Panc1 (cell line): Measurements from ENCODE around the gene ZCWPW2. TPM values are rescaled to one million over a fixed set of nuclear protein-coding genes. Genes with fewer than 3 reads are reported as not detected.

ENCODE experiments used
- ATAC-seq: fragments of 200-7000 bp; cut with Tn5 transposase; 2 replicates; pipeline ENCODE4 v1.9.1; 2020; ENCODE audit warnings: mild to moderate bottlenecking, moderate library complexity
- BruUV-seq: library from RNA; stranded (reverse); fragments of 400-500 nt; replicated peaks from 2 replicates; lab custom pipeline; 2021; lab: Mats Ljungman, UMichigan
- CTCF ChIA-PET: fragments of 300-600 bp; sonication (Branson Sonifier 250); formaldehyde crosslinking; loops from one replicate; lab custom pipeline; 2022; ENCODE audit warnings: antibody characterized with exemption; lab: Charles Lee
- POLR2A ChIA-PET: fragments of 300-600 bp; sonication (Branson Sonifier 250); formaldehyde crosslinking; loops from one replicate; lab custom pipeline; 2022; ENCODE audit warnings: antibody characterized with exemption; lab: Charles Lee
- DNase-seq: peaks from one replicate; pipeline ENCODE4 v3.0.0-alpha.2; 2010; ENCODE audit warnings: low read depth, low spot score
- H3K27ac ChIP-seq: 2 replicates; pipeline ENCODE4 v1.5.1; 2011; ENCODE audit warnings: mild to moderate bottlenecking, low read length, inconsistent platforms
- H3K27me3 ChIP-seq: fragments of 200-500 bp; sonication (Bioruptor generic); 2 replicates; pipeline ENCODE4 v1.6.0; 2014; ENCODE audit warnings: low read length, inconsistent platforms; ENCODE audit not compliant: control insufficient read depth, insufficient read depth
- H3K36me3 ChIP-seq: fragments of 200-500 bp; sonication (Bioruptor generic); 2 replicates; pipeline ENCODE4 v1.5.1; 2014; ENCODE audit warnings: inconsistent platforms, mild to moderate bottlenecking, low read length, moderate library complexity; ENCODE audit not compliant: control insufficient read depth, insufficient read depth
- H3K4me1 ChIP-seq: 2 replicates; pipeline ENCODE4 v1.5.1; 2011; ENCODE audit warnings: inconsistent platforms, mild to moderate bottlenecking, low read length, moderate library complexity; ENCODE audit not compliant: control insufficient read depth, insufficient read depth
- H3K4me3 ChIP-seq, 2 experiments: 2 replicates each; pipeline ENCODE4 v1.5.1; 2011 to 2012; ENCODE audit warnings: low read depth in 2 of 2, low read length in 2 of 2, mild to moderate bottlenecking in 2 of 2, inconsistent platforms in 1 of 2, moderate library complexity in 1 of 2
- H3K9me3 ChIP-seq: fragments of 200-500 bp; sonication (Bioruptor generic); 2 replicates; pipeline ENCODE4 v1.5.1; 2014; ENCODE audit warnings: low read depth, mild to moderate bottlenecking, inconsistent platforms, low read length, moderate library complexity; ENCODE audit not compliant: control insufficient read depth, insufficient read depth
- CTCF ChIP-seq: fragments of 450-650 bp; IDR thresholded peaks from 2 replicates; pipeline ENCODE4 v1.5.1; 2017; ENCODE audit warnings: mild to moderate bottlenecking
- POLR2AphosphoS5 ChIP-seq: IDR thresholded peaks from 2 replicates; pipeline ENCODE4 v1.6.1; 2012; ENCODE audit warnings: mild to moderate bottlenecking, low read depth, low read length, moderate library complexity
- REST ChIP-seq, 2 experiments: IDR thresholded peaks; 2 replicates each; pipeline ENCODE4 v1.6.1; 2011 to 2012; ENCODE audit warnings: low read depth in 2 of 2, control low read depth in 1 of 2, low read length in 1 of 2, mild to moderate bottlenecking in 1 of 2, moderate library complexity in 1 of 2; ENCODE audit not compliant: insufficient read depth in 1 of 2
- SIN3A ChIP-seq: IDR thresholded peaks from 2 replicates; pipeline ENCODE4 v1.6.1; 2012; ENCODE audit warnings: low read depth, mild to moderate bottlenecking, low read length, moderate library complexity, borderline replicate concordance; ENCODE audit not compliant: insufficient read depth
- TCF7L2 ChIP-seq: IDR thresholded peaks from 2 replicates; pipeline ENCODE4 v1.6.1; 2011; ENCODE audit warnings: mild to moderate bottlenecking, low read depth, low read length, inconsistent platforms
- in situ Hi-C: cut with HindIII; loops from 2 replicates; pipeline ENCODE4 v1.10.0; 2016; ENCODE audit warnings: low sequenced_read_pairs, low pct_unique_long_range_greater_than_20kb
- intact Hi-C: fragments of 100-400 bp; cut with micrococcal nuclease; formaldehyde crosslinking; loops from one replicate; pipeline ENCODE4 v1.10.0; 2022; ENCODE audit not compliant: unreplicated experiment
- total RNA-seq: library from RNA; stranded (reverse); gene quantifications from one replicate; pipeline ENCODE4 v1.2.1, GENCODE V29; 2021; ENCODE audit not compliant: unreplicated experiment

ZCWPW2 gene
- total RNA-seq, 1 experiment from 2014 or later: 0.82 TPM

- no peaks in the 10 kb centered on the region for H3K4me1 ChIP-seq
Measured at GRCh38 chr3:28542351-28542750, 193.8 kb downstream of the ZCWPW2 start.

GRCh38 chr3:28544236-28544635 is 195.7 kb downstream of the ZCWPW2 start:
- Histone ChIP-seq H3K36me3 (no peaks in the 10 kb centered on the region), H3K27ac (no peak overlapping the region), H3K4me3 (no peak overlapping the region), H3K9me3 (no peaks in the 10 kb centered on the region), H3K27me3 (no peaks in the 10 kb centered on the region), H3K4me1 (no peaks in the 10 kb centered on the region)
- TF ChIP-seq SIN3A (no peak), CTCF (no peak), TCF7L2 (no peak), REST (IDR thresholded peaks at IDR 0.05; ENCODE audit: insufficient read depth in 1 of 2, low read depth in 2 of 2, low read length in 1 of 2) (no peak), POLR2AphosphoS5 (no peak)
- DNase-seq (no peak), ATAC-seq (no peak)
- BruUV-seq: no TSS peak
- intact Hi-C loops: no loop called here
- ChIA-PET CTCF (no interaction called here), POLR2A (no interaction called here)
- in situ Hi-C loops: no loop called here

More at GRCh38 chr3:28542351-28542750, 193.8 kb downstream of the ZCWPW2 start:
- TF ChIP-seq SIN3A (no peak), REST (IDR thresholded peaks at IDR 0.05; ENCODE audit: insufficient read depth in 1 of 2, low read depth in 2 of 2, low read length in 1 of 2) (no peak), TCF7L2 (no peak), CTCF (no peak), POLR2AphosphoS5 (no peak)
- intact Hi-C loops: no loop called here
- Histone ChIP-seq H3K27me3 (no peaks in the 10 kb centered on the region), H3K36me3 (no peaks in the 10 kb centered on the region), H3K9me3 (no peaks in the 10 kb centered on the region), H3K27ac (no peak overlapping the region), H3K4me3 (no peak overlapping the region)
- ATAC-seq: no peak
- CTCF ChIA-PET: no interaction called here
- BruUV-seq: no TSS peak
- POLR2A ChIA-PET: no interaction called here
- DNase-seq: no peak
- in situ Hi-C loops: no loop called here
